ENCODE measurements around the gene UAP1L1.

The UAP1L1 gene

GRCh38 chr9:137088121-137088520 is 10.8 kb downstream of the UAP1L1 start:
- DNase-seq (ENCODE audit: extremely low read depth, low read depth): no peak
- no peak for TF ChIP-seq CTCF (IDR thresholded peaks at IDR 0.05; ENCODE audit: low read depth, low read length)

- no peak for TF ChIP-seq CTCF (IDR thresholded peaks at IDR 0.05; ENCODE audit: low read depth, low read length)
- DNase-seq (ENCODE audit: extremely low read depth, low read depth): no peak
Observed at GRCh38 chr9:137089232-137089947, 12.1 kb downstream of the UAP1L1 start.

- peak; percentile 16 for TF ChIP-seq CTCF (IDR thresholded peaks at IDR 0.05; ENCODE audit: low read depth, low read length)
- DNase-seq (ENCODE audit: extremely low read depth, low read depth): no peak
Observed at GRCh38 chr9:137095664-137096517, 18.6 kb downstream of the UAP1L1 start.

GRCh38 chr9:137096785-137097546 is 19.6 kb downstream of the UAP1L1 start:
- no peak for TF ChIP-seq CTCF (IDR thresholded peaks at IDR 0.05; ENCODE audit: low read depth, low read length)
- no peak for DNase-seq (ENCODE audit: extremely low read depth, low read depth)

GRCh38 chr9:137097761-137098462 is 20.6 kb downstream of the UAP1L1 start:
- no peak for TF ChIP-seq CTCF (IDR thresholded peaks at IDR 0.05; ENCODE audit: low read depth, low read length)
- DNase-seq (ENCODE audit: extremely low read depth, low read depth): no peak

GRCh38 chr9:137099231-137099630 is 21.9 kb downstream of the UAP1L1 start:
- no peak for TF ChIP-seq CTCF (IDR thresholded peaks at IDR 0.05; ENCODE audit: low read depth, low read length)
- DNase-seq (ENCODE audit: extremely low read depth, low read depth): no peak
